Endodermal cell (in vitro differentiated cells): ENCODE measurements around the gene ADIPOR2. TPM values are rescaled to one million over a fixed set of nuclear protein-coding genes. Genes with fewer than 3 reads are reported as not detected.
A peak's percentile ranks its signal among the peaks of the same experiment; 100 is the strongest.

Source experiments
- DNase-seq: peaks from one replicate; pipeline ENCODE4 v3.0.0-alpha.2; 2017
- H3K27ac ChIP-seq: 2 replicates; pipeline ENCODE4 v1.5.1; 2013; ENCODE audit warnings: mild to moderate bottlenecking, low read depth, low read length, moderate library complexity
- H3K27me3 ChIP-seq: 2 replicates; pipeline ENCODE4 v1.6.1; 2013; ENCODE audit warnings: mild to moderate bottlenecking, low read length, moderate library complexity; ENCODE audit not compliant: insufficient read depth, control insufficient read depth, poor library complexity, severe bottlenecking
- H3K36me3 ChIP-seq: 2 replicates; pipeline ENCODE4 v1.7.0; 2013; ENCODE audit warnings: mild to moderate bottlenecking, low read length, moderate library complexity; ENCODE audit not compliant: control insufficient read depth, insufficient read depth
- H3K4me1 ChIP-seq: one replicate; pipeline ENCODE4 v1.7.0; 2013; ENCODE audit warnings: low read length; ENCODE audit not compliant: control insufficient read depth, insufficient read depth
- H3K4me3 ChIP-seq: 2 replicates; pipeline ENCODE4 v1.5.1; 2013; ENCODE audit warnings: mild to moderate bottlenecking, low read length, moderate library complexity
- H3K9ac ChIP-seq: 2 replicates; pipeline ENCODE4 v1.6.1; 2013; ENCODE audit warnings: mild to moderate bottlenecking, low read length, moderate library complexity; ENCODE audit not compliant: poor library complexity, severe bottlenecking; ENCODE audit errors: extremely low read depth
- H3K9me3 ChIP-seq: 2 replicates; pipeline ENCODE4 v1.6.1; 2013; ENCODE audit warnings: mild to moderate bottlenecking, low read length, moderate library complexity; ENCODE audit not compliant: control insufficient read depth
- H3K27ac Mint-ChIP-seq: 2 replicates; pipeline ENCODE4 v1.8.0; 2020; ENCODE audit warnings: mixed read lengths
- H3K27me3 Mint-ChIP-seq: 2 replicates; pipeline ENCODE4 v1.8.0; 2021; ENCODE audit warnings: mild to moderate bottlenecking, mixed read lengths; ENCODE audit not compliant: insufficient read depth
- H3K36me3 Mint-ChIP-seq: 2 replicates; pipeline ENCODE4 v1.8.0; 2020; ENCODE audit warnings: low read depth, mixed read lengths
- H3K4me1 Mint-ChIP-seq: 2 replicates; pipeline ENCODE4 v1.8.0; 2020; ENCODE audit warnings: mixed read lengths
- H3K4me3 Mint-ChIP-seq: 2 replicates; pipeline ENCODE4 v1.8.0; 2020; ENCODE audit warnings: mild to moderate bottlenecking, moderate library complexity, mixed read lengths
- H3K9me3 Mint-ChIP-seq: 2 replicates; pipeline ENCODE4 v1.8.0; 2020; ENCODE audit warnings: mild to moderate bottlenecking, mixed read lengths
- CTCF ChIP-seq: fragments of 200-600 bp; sonication (generic); conservative IDR thresholded peaks from 2 replicates; pipeline ENCODE4 v1.5.0; 2021; ENCODE audit warnings: antibody characterized with exemption, mild to moderate bottlenecking
- WGBS, 2 experiments: methylation state at CpG; one replicate each; pipeline versions ENCODE4 v1.1.5 to v1.1.7; 2013; ENCODE audit warnings: missing lambda C conversion rate in 2 of 2, mixed read lengths in 1 of 2; ENCODE audit not compliant: insufficient coverage in 1 of 2, insufficient read length in 1 of 2; 5-methylcytosine and 5-hydroxymethylcytosine counted together
- total RNA-seq, 2 donors: library from RNA; stranded (reverse); fragmentation: NEBNext Ultra II Directional in 1 of 2; extraction: Animal tissue kit (Norgen Biotek cat#: 25700) in 1 of 2; gene quantifications; 2 replicates in 1 of 2; 3 replicates in 1 of 2; pipeline ENCODE4 v1.2.1, GENCODE V29; 2021

ADIPOR2 gene
- total RNA-seq, 2 donors from 2014 or later: 53.7 to 124 TPM

GRCh38 chr12:1832801-1833595 is 142.1 kb downstream of the ADIPOR2 start:
- no peak overlapping the region for H3K4me3 ChIP-seq
- H3K9ac ChIP-seq: no peak overlapping the region
- Mint-ChIP-seq H3K27me3 (peaks cover 35% of the 10 kb centered on the region), H3K4me3 (no peak overlapping the region), H3K4me1 (peaks cover 12% of the 10 kb centered on the region), H3K36me3 (no peaks in the 10 kb centered on the region), H3K9me3 (no peaks in the 10 kb centered on the region), H3K27ac (no peak overlapping the region)
- no peak for DNase-seq
- H3K4me1 ChIP-seq: no peaks in the 10 kb centered on the region
- WGBS, 2 experiments: 87 to 88% methylated on average over 15 to 17 of the region's 17 CpGs
- H3K27me3 ChIP-seq: peaks cover 20% of the 10 kb centered on the region
- no peak overlapping the region for H3K27ac ChIP-seq
- TF ChIP-seq CTCF: peak; percentile 46
- no peaks in the 10 kb centered on the region for H3K36me3 ChIP-seq
- H3K9me3 ChIP-seq: no peaks in the 10 kb centered on the region

DNA sequence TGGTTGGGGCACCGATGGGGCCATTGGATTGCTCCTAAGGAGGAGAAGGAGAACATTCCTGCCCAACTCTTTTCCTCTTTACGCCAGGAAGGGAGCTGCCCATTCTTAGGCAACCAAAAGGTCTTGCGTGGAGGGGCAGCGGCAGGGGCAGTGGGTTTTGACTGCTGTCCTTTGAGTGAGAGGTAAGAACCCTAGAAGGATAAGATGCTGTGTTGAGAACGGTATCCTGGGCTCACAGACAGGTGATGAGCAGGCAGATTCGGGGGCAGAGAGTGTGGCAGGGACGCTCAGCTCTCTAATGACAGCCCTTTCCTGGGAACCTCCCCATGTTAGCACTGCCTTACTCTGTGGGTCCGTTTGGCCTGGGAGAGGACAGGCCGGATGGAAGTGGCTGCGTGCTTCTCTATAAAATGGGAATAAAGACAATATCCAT is 142.7 kb downstream of the ADIPOR2 start:
- H3K4me1 Mint-ChIP-seq: peaks cover 12% of the 10 kb centered on the region
- H3K27ac Mint-ChIP-seq: no peak overlapping the region
- no peak for DNase-seq
- Histone ChIP-seq H3K4me3 (no peak overlapping the region), H3K36me3 (no peaks in the 10 kb centered on the region), H3K9me3 (no peaks in the 10 kb centered on the region), H3K27ac (no peak overlapping the region), H3K9ac (no peak overlapping the region), H3K4me1 (no peaks in the 10 kb centered on the region), H3K27me3 (peaks cover 20% of the 10 kb centered on the region)
- H3K27me3 Mint-ChIP-seq: peaks cover 34% of the 10 kb centered on the region
- H3K4me3 Mint-ChIP-seq: no peak overlapping the region
- 77 to 86% methylated on average over 8 to 10 of the region's 10 CpGs for WGBS, 2 experiments
- H3K9me3 Mint-ChIP-seq: no peaks in the 10 kb centered on the region
- H3K36me3 Mint-ChIP-seq: no peaks in the 10 kb centered on the region
- TF ChIP-seq CTCF: no peak

DNA sequence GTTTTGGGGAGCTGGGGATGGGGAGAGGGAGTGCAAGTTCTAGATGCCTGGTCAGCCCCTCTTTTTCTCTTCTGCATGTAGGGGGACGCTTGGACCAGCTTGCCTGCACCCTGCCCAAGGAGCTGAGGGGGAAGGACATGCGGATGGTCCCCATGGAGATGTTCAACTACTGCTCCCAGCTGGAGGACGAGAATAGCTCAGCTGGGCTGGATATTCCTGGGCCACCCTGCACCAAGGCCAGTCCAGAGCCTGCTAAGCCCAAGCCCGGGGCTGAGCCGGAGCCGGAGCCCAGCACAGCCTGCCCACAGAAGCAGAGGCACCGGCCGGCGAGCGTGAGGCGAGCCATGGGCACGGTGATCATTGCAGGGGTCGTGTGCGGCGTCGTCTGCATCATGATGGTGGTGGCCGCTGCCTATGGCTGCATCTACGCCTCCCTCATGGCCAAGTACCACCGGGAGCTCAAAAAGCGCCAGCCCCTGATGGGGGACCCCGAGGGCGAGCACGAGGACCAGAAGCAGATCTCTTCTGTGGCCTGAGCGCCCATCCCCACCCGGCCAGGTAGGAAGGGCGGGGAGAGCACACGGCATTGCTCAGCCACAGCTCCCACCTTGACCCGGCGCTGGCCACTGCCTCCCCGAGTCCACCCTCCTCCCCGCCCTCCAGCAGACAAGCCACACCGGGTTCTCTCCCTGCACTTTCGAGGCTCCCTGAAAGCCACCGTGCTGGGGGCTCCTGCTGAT is 143.5 kb downstream of the ADIPOR2 start:
- Histone ChIP-seq H3K27ac (no peak overlapping the region), H3K9ac (no peak overlapping the region), H3K27me3 (peaks cover 20% of the 10 kb centered on the region), H3K9me3 (no peaks in the 10 kb centered on the region), H3K36me3 (no peaks in the 10 kb centered on the region), H3K4me1 (no peaks in the 10 kb centered on the region), H3K4me3 (no peak overlapping the region)
- no peak overlapping the region for H3K4me3 Mint-ChIP-seq
- no peak for DNase-seq
- peaks cover 30% of the 10 kb centered on the region for H3K27me3 Mint-ChIP-seq
- WGBS, 2 experiments: 90% methylated on average over 24 to 34 of the region's 34 CpGs
- no peak overlapping the region for H3K27ac Mint-ChIP-seq
- no peak for TF ChIP-seq CTCF
- H3K36me3 Mint-ChIP-seq: no peaks in the 10 kb centered on the region
- no peaks in the 10 kb centered on the region for H3K9me3 Mint-ChIP-seq
- peaks cover 12% of the 10 kb centered on the region for H3K4me1 Mint-ChIP-seq
